ENCODE results near the gene EIF4E2.

DNA sequence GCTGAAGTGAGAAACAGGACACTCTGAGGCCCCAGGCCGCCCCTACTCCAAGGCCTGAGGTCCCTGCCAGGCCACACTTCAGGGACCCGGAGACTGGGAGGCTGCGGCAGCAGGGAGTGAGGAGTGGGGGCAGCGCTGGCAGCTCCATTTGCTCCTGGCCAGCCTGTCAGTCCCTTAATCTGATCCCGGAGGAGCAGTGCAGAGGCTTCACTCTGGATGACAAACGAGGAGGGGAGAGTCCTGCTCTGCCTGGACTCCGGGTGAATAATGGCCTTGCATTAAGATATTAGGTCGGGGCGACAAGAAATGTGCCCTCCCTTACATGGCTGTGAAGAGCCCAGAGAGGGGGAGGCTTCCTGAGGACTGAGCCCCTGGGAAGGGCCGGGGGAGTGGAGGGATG is 44.6 kb upstream of the EIF4E2 start:
- TF ChIP-seq, protein P1, sequence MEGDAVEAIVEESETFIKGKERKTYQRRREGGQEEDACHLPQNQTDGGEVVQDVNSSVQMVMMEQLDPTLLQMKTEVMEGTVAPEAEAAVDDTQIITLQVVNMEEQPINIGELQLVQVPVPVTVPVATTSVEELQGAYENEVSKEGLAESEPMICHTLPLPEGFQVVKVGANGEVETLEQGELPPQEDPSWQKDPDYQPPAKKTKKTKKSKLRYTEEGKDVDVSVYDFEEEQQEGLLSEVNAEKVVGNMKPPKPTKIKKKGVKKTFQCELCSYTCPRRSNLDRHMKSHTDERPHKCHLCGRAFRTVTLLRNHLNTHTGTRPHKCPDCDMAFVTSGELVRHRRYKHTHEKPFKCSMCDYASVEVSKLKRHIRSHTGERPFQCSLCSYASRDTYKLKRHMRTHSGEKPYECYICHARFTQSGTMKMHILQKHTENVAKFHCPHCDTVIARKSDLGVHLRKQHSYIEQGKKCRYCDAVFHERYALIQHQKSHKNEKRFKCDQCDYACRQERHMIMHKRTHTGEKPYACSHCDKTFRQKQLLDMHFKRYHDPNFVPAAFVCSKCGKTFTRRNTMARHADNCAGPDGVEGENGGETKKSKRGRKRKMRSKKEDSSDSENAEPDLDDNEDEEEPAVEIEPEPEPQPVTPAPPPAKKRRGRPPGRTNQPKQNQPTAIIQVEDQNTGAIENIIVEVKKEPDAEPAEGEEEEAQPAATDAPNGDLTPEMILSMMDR (IDR thresholded peaks at IDR 0.05) = no peak
- no peak for TF ChIP-seq POLR2A (IDR thresholded peaks at IDR 0.05)

All from prostate gland (tissue), 2 donors.